B cell (primary cell): ENCODE data around the gene SCG2. TPM values are rescaled to one million over a fixed set of nuclear protein-coding genes. Genes with fewer than 3 reads are reported as not detected.

ENCODE experiments used
- ATAC-seq: fragments of 200-7000 bp; cut with Tn5 transposase; one replicate; pipeline ENCODE4 v1.10.0; 2021; ENCODE audit warnings: low read depth, mild to moderate bottlenecking, moderate number of reproducible peaks, moderate library complexity
- CTCF ChIA-PET: fragments of 350-600 bp; sonication (Branson Sonifier 250); formaldehyde crosslinking; loops from one replicate; lab custom pipeline; 2021; ENCODE audit warnings: antibody characterized with exemption, inconsistent platforms; lab: Charles Lee
- POLR2A ChIA-PET: fragments of 350-600 bp; sonication (Branson Sonifier 250); formaldehyde crosslinking; loops from one replicate; lab custom pipeline; 2021; ENCODE audit warnings: antibody characterized with exemption; lab: Charles Lee
- DNase-seq: peaks from one replicate; pipeline ENCODE4 v3.0.0; 2013
- H2AFZ ChIP-seq: 2 replicates; pipeline ENCODE4 v1.6.1; 2012; ENCODE audit warnings: mild to moderate bottlenecking, low read depth, low read length; ENCODE audit not compliant: insufficient read depth, poor library complexity, severe bottlenecking
- H3K27ac ChIP-seq, 2 donors: 1 replicate in 1 of 2; 2 replicates in 1 of 2; pipeline ENCODE4 v1.5.1; 2012 to 2013; ENCODE audit warnings: low read length in 2 of 2, mild to moderate bottlenecking in 2 of 2, moderate library complexity in 1 of 2
- H3K27me3 ChIP-seq, 4 experiments: fragments of 200-600 bp in 1 of 4; sonication (generic) in 1 of 4; replicated peaks in 1 of 4; 1 replicate in 2 of 4; 2 replicates in 2 of 4; pipeline versions ENCODE4 v1.6.1 to v1.7.0; 2013 to 2016; ENCODE audit warnings: low read length in 3 of 4, mild to moderate bottlenecking in 2 of 4, mixed read lengths in 1 of 4, moderate library complexity in 1 of 4; ENCODE audit not compliant: insufficient read depth in 4 of 4, control insufficient read depth in 3 of 4; ENCODE audit errors: control extremely low read depth in 1 of 4
- H3K36me3 ChIP-seq, 2 experiments: replicated peaks in 1 of 2; 1 replicate in 1 of 2; 2 replicates in 1 of 2; pipeline versions ENCODE4 v1.6.1 to v1.7.1; 2013; ENCODE audit warnings: low read length in 1 of 2; ENCODE audit not compliant: insufficient read depth in 2 of 2, control insufficient read depth in 1 of 2; ENCODE audit errors: control extremely low read depth in 1 of 2, extremely low read depth in 1 of 2
- H3K4me1 ChIP-seq, 2 donors: fragments of 200-600 bp in 1 of 2; sonication (generic) in 1 of 2; 1 replicate in 1 of 2; 2 replicates in 1 of 2; pipeline versions ENCODE4 v1.5.1 to v1.6.1; 2013 to 2017; ENCODE audit warnings: low read length in 2 of 2; ENCODE audit not compliant: control insufficient read depth in 2 of 2, insufficient read depth in 2 of 2
- H3K4me2 ChIP-seq: replicated peaks from 2 replicates; pipeline ENCODE3; 2012; ENCODE audit warnings: mild to moderate bottlenecking, low read depth, low read length; ENCODE audit not compliant: poor library complexity, severe bottlenecking
- H3K4me3 ChIP-seq, 5 experiments: fragments of 200-600 bp in 1 of 5; sonication (generic) in 1 of 5; 1 replicate in 3 of 5; 2 replicates in 2 of 5; pipeline versions ENCODE4 v1.5.1 to v1.7.0; 2011 to 2016; ENCODE audit warnings: low read length in 4 of 5, mild to moderate bottlenecking in 4 of 5, low read depth in 2 of 5, control low read depth in 1 of 5, moderate library complexity in 1 of 5; ENCODE audit not compliant: insufficient read depth in 1 of 5; ENCODE audit errors: control extremely low read depth in 1 of 5, extremely low read depth in 1 of 5
- H3K79me2 ChIP-seq: fragments of 200-600 bp; sonication (generic); one replicate; pipeline ENCODE4 v1.6.0; 2016; ENCODE audit warnings: low read length; ENCODE audit not compliant: control insufficient read depth, insufficient read depth
- H3K9ac ChIP-seq: fragments of 200-600 bp; sonication (generic); 2 replicates; pipeline ENCODE4 v1.6.1; 2017; ENCODE audit warnings: mild to moderate bottlenecking, low read length, moderate library complexity
- H3K9me3 ChIP-seq, 3 donors: one replicate each; pipeline versions ENCODE4 v1.6.1 to v1.7.1; 2013; ENCODE audit warnings: low read length in 2 of 3; ENCODE audit not compliant: control insufficient read depth in 2 of 3, insufficient read depth in 1 of 3; ENCODE audit errors: control extremely low read depth in 1 of 3
- H4K20me1 ChIP-seq: 2 replicates; pipeline ENCODE4 v1.6.0; 2012; ENCODE audit warnings: mild to moderate bottlenecking, low read length; ENCODE audit not compliant: insufficient read depth, control insufficient read depth, poor library complexity, severe bottlenecking
- H3K27ac Mint-ChIP-seq: one replicate; pipeline ENCODE4 v1.8.0; 2021; ENCODE audit warnings: mixed read lengths
- H3K27me3 Mint-ChIP-seq: one replicate; pipeline ENCODE4 v1.8.0; 2021; ENCODE audit warnings: mixed read lengths
- H3K4me1 Mint-ChIP-seq: one replicate; pipeline ENCODE4 v1.8.0; 2021; ENCODE audit warnings: mixed read lengths
- H3K4me3 Mint-ChIP-seq: one replicate; pipeline ENCODE4 v1.8.0; 2021; ENCODE audit warnings: mixed read lengths
- H3K9me3 Mint-ChIP-seq: one replicate; pipeline ENCODE4 v1.8.0; 2022; ENCODE audit warnings: mixed read lengths; ENCODE audit not compliant: insufficient read depth
- CTCF ChIP-seq: fragments of 200-600 bp; IDR thresholded peaks from one replicate; pipeline ENCODE4 v1.8.0; 2022; ENCODE audit warnings: antibody characterized with exemption, mild to moderate bottlenecking
- EZH2 ChIP-seq: IDR thresholded peaks from 2 replicates; pipeline ENCODE4 v1.6.1; 2012; ENCODE audit warnings: borderline replicate concordance, low read depth, mild to moderate bottlenecking, moderate library complexity, low read length; ENCODE audit not compliant: insufficient read depth, poor library complexity, severe bottlenecking
- WGBS: methylation state at CpG from one replicate; pipeline ENCODE4 v1.1.5; 2013; ENCODE audit warnings: missing lambda C conversion rate; ENCODE audit not compliant: insufficient coverage; 5-methylcytosine and 5-hydroxymethylcytosine counted together
- intact Hi-C: fragments of 100-400 bp; cut with micrococcal nuclease; formaldehyde crosslinking; loops from one replicate; pipeline ENCODE4 v1.10.0; 2022
- polyA plus RNA-seq: library from polyadenylated mRNA; depleted of rRNA; stranded (reverse); fragments of >200 nt; gene quantifications from 2 replicates; pipeline ENCODE4 v1.2.3, GENCODE V29; 2012
- total RNA-seq, 2 donors: library from RNA; stranded (reverse); fragments of 120-200 nt in 1 of 2; gene quantifications; 1 replicate in 1 of 2; 2 replicates in 1 of 2; pipeline versions ENCODE4 v1.2.3 to v1.2.4, GENCODE V29; 2013 to 2022

The SCG2 gene
- total and polyA plus RNA-seq, 2 donors (not counting 1 experiment from before 2014, with no cell fraction given), result 0.12 to 0.44 TPM

DNA sequence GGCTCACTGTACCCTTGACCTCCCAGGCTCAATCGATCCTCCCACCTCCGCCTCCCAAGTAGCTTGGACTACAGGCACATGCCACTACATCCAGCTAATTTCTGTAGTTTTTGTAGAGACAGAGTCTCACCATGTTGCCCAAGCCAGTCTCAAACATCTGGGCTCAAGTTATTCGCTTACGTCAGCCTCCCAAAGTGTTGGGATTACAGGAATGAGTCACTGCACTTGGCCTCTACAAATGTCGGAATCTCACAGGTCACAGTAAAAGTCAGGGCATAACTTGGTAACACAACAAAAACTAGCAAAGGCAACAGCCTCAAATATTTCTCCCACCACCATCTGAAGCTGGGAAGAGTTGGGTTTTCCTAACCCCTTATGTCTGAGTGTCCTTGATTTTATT, 25.3 kb downstream of the SCG2 start:
- no peaks in the 10 kb centered on the region for H4K20me1 ChIP-seq
- H3K9ac ChIP-seq, result no peak overlapping the region
- no peak overlapping the region for H2AFZ ChIP-seq
- no peak overlapping the region for H3K27ac ChIP-seq
- DNase-seq (no peak), ATAC-seq (no peak)
- peaks cover 2% of the 10 kb centered on the region for H3K9me3 Mint-ChIP-seq
- no peaks in the 10 kb centered on the region for H3K27me3 ChIP-seq
- TF ChIP-seq CTCF (no peak), EZH2 (no peak)
- WGBS, result 67% methylated on average over 1 of the region's 5 CpGs
- POLR2A ChIA-PET, result no interaction called here
- no peak overlapping the region for H3K4me3 Mint-ChIP-seq
- no peak overlapping the region for H3K4me3 ChIP-seq
- H3K4me2 ChIP-seq, result no peak overlapping the region
- no peaks in the 10 kb centered on the region for H3K4me1 ChIP-seq
- H3K27ac Mint-ChIP-seq, result no peak overlapping the region
- no peaks in the 10 kb centered on the region for H3K4me1 Mint-ChIP-seq
- H3K27me3 Mint-ChIP-seq, result peaks cover 6% of the 10 kb centered on the region
- CTCF ChIA-PET, result no interaction called here
- H3K36me3 ChIP-seq, result no peaks in the 10 kb centered on the region
- no peaks in the 10 kb centered on the region for H3K79me2 ChIP-seq
- intact Hi-C loops, result no loop called here
- H3K9me3 ChIP-seq, result no peaks in the 10 kb centered on the region

GRCh38 chr2:223570784-223571183, 31.4 kb downstream of the SCG2 start:
- no peak overlapping the region for H3K4me3 Mint-ChIP-seq
- no peaks in the 10 kb centered on the region for H3K36me3 ChIP-seq
- H3K27me3 ChIP-seq, result no peaks in the 10 kb centered on the region
- H3K9me3 Mint-ChIP-seq, result peaks cover 5% of the 10 kb centered on the region
- no peaks in the 10 kb centered on the region for H4K20me1 ChIP-seq
- DNase-seq (no peak), ATAC-seq (no peak)
- ChIA-PET POLR2A (no interaction called here), CTCF (interaction anchor here (1.0 kb wide), 1 partner anchor 14 kb away, joined by 3 read pairs; no protein-coding TSS in a partner anchor)
- no peak overlapping the region for H3K9ac ChIP-seq
- no peaks in the 10 kb centered on the region for H3K4me1 ChIP-seq
- WGBS, result no CpG with 5 or more reads among the region's 2 CpGs
- H3K27me3 Mint-ChIP-seq, result peaks cover 16% of the 10 kb centered on the region
- H3K9me3 ChIP-seq, result no peaks in the 10 kb centered on the region
- no peak overlapping the region for H3K4me2 ChIP-seq
- no peaks in the 10 kb centered on the region for H3K4me1 Mint-ChIP-seq
- no peak overlapping the region for H2AFZ ChIP-seq
- TF ChIP-seq EZH2, result no peak
- TF ChIP-seq CTCF, result no peak
- no peaks in the 10 kb centered on the region for H3K79me2 ChIP-seq
- H3K4me3 ChIP-seq, result no peak overlapping the region
- H3K27ac Mint-ChIP-seq, result no peak overlapping the region
- no peak overlapping the region for H3K27ac ChIP-seq
- intact Hi-C loops, result no loop called here
